Measurements from ENCODE around the gene MYH10. TPM values are rescaled to one million over a fixed set of nuclear protein-coding genes. Genes with fewer than 3 reads are reported as not detected.

The MYH10 gene
- total RNA-seq, 2 donors from 2014 or later, result 251 to 257 TPM

- no peak overlapping the region for H3K4me3 ChIP-seq (ENCODE audit: low read length)
- DNase-seq, result no peak
- Mint-ChIP-seq H3K27me3 (ENCODE audit: insufficient read depth) (no peaks in the 10 kb centered on the region), H3K4me3 (no peak overlapping the region), H3K27ac (no peak overlapping the region), H3K4me1 (peaks cover 12% of the 10 kb centered on the region), H3K36me3 (ENCODE audit: low read depth) (peaks cover 50% of the 10 kb centered on the region), H3K9me3 (no peaks in the 10 kb centered on the region)
- TF ChIP-seq, protein P1, sequence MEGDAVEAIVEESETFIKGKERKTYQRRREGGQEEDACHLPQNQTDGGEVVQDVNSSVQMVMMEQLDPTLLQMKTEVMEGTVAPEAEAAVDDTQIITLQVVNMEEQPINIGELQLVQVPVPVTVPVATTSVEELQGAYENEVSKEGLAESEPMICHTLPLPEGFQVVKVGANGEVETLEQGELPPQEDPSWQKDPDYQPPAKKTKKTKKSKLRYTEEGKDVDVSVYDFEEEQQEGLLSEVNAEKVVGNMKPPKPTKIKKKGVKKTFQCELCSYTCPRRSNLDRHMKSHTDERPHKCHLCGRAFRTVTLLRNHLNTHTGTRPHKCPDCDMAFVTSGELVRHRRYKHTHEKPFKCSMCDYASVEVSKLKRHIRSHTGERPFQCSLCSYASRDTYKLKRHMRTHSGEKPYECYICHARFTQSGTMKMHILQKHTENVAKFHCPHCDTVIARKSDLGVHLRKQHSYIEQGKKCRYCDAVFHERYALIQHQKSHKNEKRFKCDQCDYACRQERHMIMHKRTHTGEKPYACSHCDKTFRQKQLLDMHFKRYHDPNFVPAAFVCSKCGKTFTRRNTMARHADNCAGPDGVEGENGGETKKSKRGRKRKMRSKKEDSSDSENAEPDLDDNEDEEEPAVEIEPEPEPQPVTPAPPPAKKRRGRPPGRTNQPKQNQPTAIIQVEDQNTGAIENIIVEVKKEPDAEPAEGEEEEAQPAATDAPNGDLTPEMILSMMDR (conservative IDR thresholded peaks at IDR 0.05), result no peak
- peaks cover 84% of the 10 kb centered on the region for H3K36me3 ChIP-seq (ENCODE audit: control insufficient read depth, insufficient read depth, low read length)
- peaks cover 4% of the 10 kb centered on the region for H3K9me3 ChIP-seq (ENCODE audit: control insufficient read depth, low read length)
- H3K27me3 ChIP-seq (ENCODE audit: control insufficient read depth, insufficient read depth, low read length, poor library complexity, severe bottlenecking), result no peaks in the 10 kb centered on the region
- no peak overlapping the region for H3K27ac ChIP-seq (ENCODE audit: low read depth, low read length)
- peaks cover 1% of the 10 kb centered on the region for H3K4me1 ChIP-seq (ENCODE audit: control insufficient read depth, insufficient read depth, low read length)
- WGBS, 2 experiments (ENCODE audit: insufficient coverage in 1 of 2, insufficient read length in 1 of 2), result 100% methylated on average over 2 of the region's 2 CpGs; no CpG with 5 or more reads in 1 of the 2 experiments
- H3K9ac ChIP-seq (ENCODE audit: extremely low read depth, low read length, poor library complexity, severe bottlenecking), result no peak overlapping the region
Measured at GRCh38 chr17:8577868-8578267, 52.7 kb downstream of the MYH10 start.

GRCh38 chr17:8576559-8577294 is 53.8 kb downstream of the MYH10 start:
- Mint-ChIP-seq H3K27me3 (ENCODE audit: insufficient read depth) (no peaks in the 10 kb centered on the region), H3K9me3 (no peaks in the 10 kb centered on the region)
- no peak overlapping the region for H3K27ac ChIP-seq (ENCODE audit: low read depth, low read length)

GRCh38 chr17:8574687-8575086 is 55.8 kb downstream of the MYH10 start:
- Mint-ChIP-seq H3K4me1 (no peaks in the 10 kb centered on the region), H3K27me3 (ENCODE audit: insufficient read depth) (no peaks in the 10 kb centered on the region), H3K27ac (no peak overlapping the region), H3K4me3 (no peak overlapping the region), H3K36me3 (ENCODE audit: low read depth) (peaks cover 56% of the 10 kb centered on the region), H3K9me3 (no peaks in the 10 kb centered on the region)
- Histone ChIP-seq H3K27me3 (ENCODE audit: control insufficient read depth, insufficient read depth, low read length, poor library complexity, severe bottlenecking) (no peaks in the 10 kb centered on the region), H3K9me3 (ENCODE audit: control insufficient read depth, low read length) (no peaks in the 10 kb centered on the region), H3K4me3 (ENCODE audit: low read length) (no peak overlapping the region), H3K27ac (ENCODE audit: low read depth, low read length) (no peak overlapping the region), H3K36me3 (ENCODE audit: control insufficient read depth, insufficient read depth, low read length) (peaks cover 81% of the 10 kb centered on the region), H3K4me1 (ENCODE audit: control insufficient read depth, insufficient read depth, low read length) (no peaks in the 10 kb centered on the region), H3K9ac (ENCODE audit: extremely low read depth, low read length, poor library complexity, severe bottlenecking) (no peak overlapping the region)
- TF ChIP-seq, protein P1 (conservative IDR thresholded peaks at IDR 0.05), result peak; percentile 68
- DNase-seq, result no peak
- 93 to 95% methylated on average over 3 to 8 of the region's 9 CpGs for whole genome bisulfite sequencing, 2 experiments (ENCODE audit: insufficient coverage in 1 of 2, insufficient read length in 1 of 2)

More at GRCh38 chr17:8576559-8577294, 53.8 kb downstream of the MYH10 start:
- Histone ChIP-seq H3K9ac (ENCODE audit: extremely low read depth, low read length, poor library complexity, severe bottlenecking) (no peak overlapping the region), H3K9me3 (ENCODE audit: control insufficient read depth, low read length) (no peaks in the 10 kb centered on the region), H3K36me3 (ENCODE audit: control insufficient read depth, insufficient read depth, low read length) (peaks cover 85% of the 10 kb centered on the region), H3K4me1 (ENCODE audit: control insufficient read depth, insufficient read depth, low read length) (no peaks in the 10 kb centered on the region), H3K4me3 (ENCODE audit: low read length) (no peak overlapping the region), H3K27me3 (ENCODE audit: control insufficient read depth, insufficient read depth, low read length, poor library complexity, severe bottlenecking) (no peaks in the 10 kb centered on the region)
- 94 to 100% methylated on average over 2 to 3 of the region's 3 CpGs for WGBS, 2 experiments (ENCODE audit: insufficient coverage in 1 of 2, insufficient read length in 1 of 2)
- H3K27ac Mint-ChIP-seq, result no peak overlapping the region
- no peak overlapping the region for H3K4me3 Mint-ChIP-seq
- TF ChIP-seq, protein P1 (conservative IDR thresholded peaks at IDR 0.05), result no peak
- DNase-seq, result no peak
- H3K4me1 Mint-ChIP-seq, result peaks cover 2% of the 10 kb centered on the region
- peaks cover 53% of the 10 kb centered on the region for H3K36me3 Mint-ChIP-seq (ENCODE audit: low read depth)
